HG02852 (cell line): Measurements from ENCODE around the gene PLCB4.

ENCODE experiments used
- ATAC-seq: cut with Tn5 transposase; IDR thresholded peaks from one replicate; pipeline ENCODE4 v1.9.1; 2021; ENCODE audit warnings: mild to moderate bottlenecking, moderate library complexity; ENCODE audit not compliant: unreplicated experiment

Gene PLCB4

DNA sequence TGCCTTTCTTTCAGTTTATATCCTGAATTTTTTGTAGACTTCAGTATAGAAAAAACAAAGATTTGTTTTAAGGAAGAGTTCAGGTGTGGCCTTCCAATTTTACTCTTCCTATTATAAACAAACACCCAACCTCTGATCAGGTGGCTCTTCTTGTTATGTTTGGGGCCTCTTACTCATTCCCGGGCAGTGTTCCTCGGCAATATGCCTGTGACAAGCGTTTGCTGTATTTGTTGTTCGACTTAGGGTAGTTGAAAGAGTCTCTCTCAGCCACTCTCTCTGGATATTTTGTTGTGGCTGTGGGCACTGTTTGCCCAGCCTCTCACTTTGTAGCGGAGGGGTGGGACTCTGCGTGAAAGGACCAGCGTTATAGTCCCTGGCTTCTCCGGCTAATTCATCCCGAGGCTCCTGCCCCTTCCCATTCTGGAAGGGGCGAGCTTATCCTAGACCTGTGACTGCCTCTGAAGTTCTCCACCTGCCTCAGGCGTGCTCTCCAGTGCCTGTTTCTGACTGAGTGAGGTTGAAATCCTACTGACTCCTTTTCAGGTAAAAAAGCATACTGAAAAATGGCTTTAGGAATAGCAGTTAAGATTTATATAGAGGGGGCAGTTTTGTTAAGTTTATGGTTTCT lies 97.4 kb downstream of the PLCB4 start:
- no peak for ATAC-seq

GRCh38 chr20:9169409-9169808 lies 100.5 kb downstream of the PLCB4 start:
- ATAC-seq: no peak

DNA sequence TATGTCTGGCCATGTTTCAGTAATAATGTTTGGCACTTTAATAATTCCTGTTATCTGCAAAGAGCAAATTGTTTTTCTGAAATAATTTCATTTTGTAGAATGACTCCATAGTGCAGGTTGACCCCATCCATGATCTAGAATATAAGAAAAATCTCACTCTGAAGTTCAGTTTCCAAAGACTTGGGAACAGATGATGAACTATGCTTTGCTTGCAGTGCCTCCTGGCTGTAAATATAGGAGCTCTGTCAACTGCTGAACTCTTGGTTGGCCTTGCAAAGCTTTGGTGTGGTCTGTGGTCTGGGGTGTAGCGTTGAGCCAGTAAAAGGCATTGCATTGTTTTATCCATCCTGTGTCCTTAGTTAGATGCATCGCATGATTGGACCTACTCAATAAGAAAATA lies 104.0 kb downstream of the PLCB4 start:
- no peak for ATAC-seq

DNA sequence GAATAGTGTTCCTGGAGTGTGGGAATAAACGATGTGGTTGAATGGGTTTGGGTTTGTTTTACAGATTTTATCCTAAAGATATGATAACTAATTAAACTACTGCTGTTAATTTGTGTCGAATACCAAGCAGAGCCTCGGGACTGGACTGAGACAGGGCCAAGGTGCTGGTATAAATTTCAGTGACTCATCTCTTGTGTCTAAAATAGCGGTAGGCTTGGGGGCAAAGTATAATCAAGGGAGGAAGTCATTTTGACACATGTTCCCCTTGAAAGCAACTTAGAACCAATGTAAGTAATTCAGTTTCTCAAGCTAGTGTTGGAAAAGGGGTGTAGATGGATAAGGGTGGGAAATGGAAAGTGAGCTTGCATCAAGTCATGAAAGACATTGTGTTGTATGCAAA lies 108.4 kb downstream of the PLCB4 start:
- ATAC-seq: no peak

DNA sequence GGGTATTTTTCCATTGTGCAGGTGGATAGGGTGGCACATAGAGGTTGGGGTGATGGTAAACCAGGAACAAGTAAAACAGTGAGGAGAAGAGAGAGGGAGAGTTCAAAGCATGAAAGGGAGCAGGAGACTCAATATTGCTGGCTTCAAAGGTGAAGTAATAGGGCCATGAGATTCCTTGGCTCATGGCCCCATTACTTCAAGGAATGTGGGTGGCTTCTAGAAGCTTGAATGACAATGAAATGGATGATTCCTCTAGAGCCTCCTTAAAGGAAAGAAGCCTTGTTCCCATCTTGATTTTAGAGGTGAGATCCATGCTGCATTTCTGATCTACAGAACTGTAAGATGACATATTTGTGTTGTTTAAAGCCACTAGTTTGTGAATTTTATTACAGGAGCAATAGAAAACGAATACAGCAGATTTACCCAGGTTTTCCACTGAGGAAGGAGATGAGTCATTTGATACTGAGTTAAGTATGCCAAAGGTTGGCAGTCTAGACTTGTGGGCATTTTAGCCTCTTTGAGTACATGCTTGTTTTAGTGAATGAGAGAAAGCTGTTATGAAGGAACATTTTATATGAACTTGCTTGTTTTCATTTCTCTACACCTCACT lies 110.4 kb downstream of the PLCB4 start:
- no peak for ATAC-seq

DNA sequence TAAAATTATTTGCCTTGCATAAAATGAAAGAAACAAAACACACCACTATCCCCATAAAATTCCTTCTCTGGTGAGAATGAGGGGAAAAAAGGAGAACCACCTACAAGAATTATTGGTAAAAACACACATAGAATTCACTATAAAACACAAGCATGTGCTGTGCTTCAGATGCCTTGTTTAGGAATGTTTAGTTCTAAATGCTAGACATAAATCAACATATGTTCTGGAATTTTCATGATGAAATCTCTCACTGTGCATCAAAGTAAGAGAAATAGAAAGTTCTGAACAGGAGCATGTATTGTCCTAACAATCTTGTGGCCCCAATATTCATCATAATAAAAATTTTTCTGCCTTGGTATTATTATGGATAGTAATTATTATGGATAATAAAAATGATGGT lies 111.0 kb downstream of the PLCB4 start:
- no peak for ATAC-seq

DNA sequence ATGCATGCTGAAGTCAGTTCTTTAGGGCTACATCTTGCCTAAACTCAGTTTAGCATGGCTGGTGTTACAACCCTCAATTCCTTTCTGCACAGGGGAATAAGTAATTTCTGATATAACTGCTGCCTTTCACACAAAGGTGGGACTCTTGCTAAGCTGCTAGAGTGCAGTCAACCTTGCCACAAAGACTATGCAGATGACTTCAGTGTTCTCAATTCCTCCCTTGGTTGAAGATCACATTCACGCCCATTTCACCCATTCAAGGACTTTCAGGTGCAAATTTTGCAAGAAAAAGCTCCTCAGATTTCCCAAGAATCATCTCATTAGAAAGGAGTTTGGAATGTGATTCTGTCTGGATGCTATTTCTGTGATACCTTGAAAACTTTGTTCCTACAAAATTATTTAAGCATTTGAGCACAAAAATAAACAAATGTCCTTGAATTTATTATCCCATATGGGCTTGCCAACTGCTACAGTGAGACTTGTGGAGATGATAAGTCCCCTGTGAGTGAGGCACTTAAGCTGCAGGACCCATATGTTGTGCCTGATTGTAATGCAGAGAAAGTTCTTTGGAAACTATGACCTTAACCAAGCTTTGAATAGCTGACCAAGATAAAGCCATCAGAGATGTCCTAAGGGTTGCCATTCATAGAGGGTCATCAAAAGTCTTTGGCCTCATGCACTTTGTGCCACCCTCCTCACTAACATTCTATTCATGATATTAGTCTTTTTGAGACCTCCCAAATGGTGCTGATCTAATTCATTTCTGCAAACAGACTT lies 111.8 kb downstream of the PLCB4 start:
- no peak for ATAC-seq

- no peak for ATAC-seq
Measured at GRCh38 chr20:9185511-9185910, 116.6 kb downstream of the PLCB4 start.

GRCh38 chr20:9186396-9186795 lies 117.5 kb downstream of the PLCB4 start:
- ATAC-seq: no peak

GRCh38 chr20:9195031-9195430 lies 126.1 kb downstream of the PLCB4 start:
- ATAC-seq: no peak

- no peak for ATAC-seq
Measured at GRCh38 chr20:9196110-9196509, 127.2 kb downstream of the PLCB4 start.

GRCh38 chr20:9198460-9198859 lies 129.6 kb downstream of the PLCB4 start:
- no peak for ATAC-seq

DNA sequence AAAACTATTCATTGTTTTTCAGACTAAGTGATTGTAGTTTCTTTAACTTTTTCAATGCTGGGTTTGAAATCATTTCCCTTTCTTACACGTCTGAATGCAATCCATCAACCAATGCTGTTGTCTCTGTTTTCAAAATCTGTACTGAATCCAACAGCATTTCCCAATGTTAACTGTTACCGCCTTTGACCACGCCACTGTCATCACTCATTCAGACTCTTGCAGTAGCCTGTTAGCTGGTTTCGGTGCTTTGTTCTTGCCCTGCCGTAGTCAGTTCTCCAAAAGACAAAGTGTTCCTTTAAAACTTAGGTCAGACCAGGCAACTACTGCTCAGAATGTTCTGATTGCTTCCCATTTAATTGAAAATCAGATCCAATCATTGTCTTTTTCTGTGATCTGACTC lies 131.3 kb downstream of the PLCB4 start:
- no peak for ATAC-seq

- ATAC-seq: no peak
Measured at GRCh38 chr20:9200620-9201019, 131.7 kb downstream of the PLCB4 start.

- no peak for ATAC-seq
Measured at GRCh38 chr20:9202420-9203080, 133.7 kb downstream of the PLCB4 start.

DNA sequence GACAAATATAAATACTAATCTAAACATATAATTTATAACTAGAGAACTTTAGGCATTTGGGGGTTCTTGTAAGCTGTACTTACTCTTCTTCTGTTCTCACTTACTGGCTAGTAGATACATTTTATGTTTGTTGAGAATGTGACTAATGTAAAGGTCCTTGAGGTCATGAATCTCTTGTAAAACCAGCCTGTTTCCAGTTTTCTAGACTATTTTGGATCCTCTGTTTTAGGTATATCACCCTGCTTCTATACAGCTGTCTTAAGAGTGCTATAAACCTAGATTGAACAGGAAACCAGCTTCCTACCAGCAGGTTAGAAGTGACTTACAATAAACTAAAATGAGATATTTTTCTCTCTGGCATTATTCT lies 134.2 kb downstream of the PLCB4 start:
- no peak for ATAC-seq

DNA sequence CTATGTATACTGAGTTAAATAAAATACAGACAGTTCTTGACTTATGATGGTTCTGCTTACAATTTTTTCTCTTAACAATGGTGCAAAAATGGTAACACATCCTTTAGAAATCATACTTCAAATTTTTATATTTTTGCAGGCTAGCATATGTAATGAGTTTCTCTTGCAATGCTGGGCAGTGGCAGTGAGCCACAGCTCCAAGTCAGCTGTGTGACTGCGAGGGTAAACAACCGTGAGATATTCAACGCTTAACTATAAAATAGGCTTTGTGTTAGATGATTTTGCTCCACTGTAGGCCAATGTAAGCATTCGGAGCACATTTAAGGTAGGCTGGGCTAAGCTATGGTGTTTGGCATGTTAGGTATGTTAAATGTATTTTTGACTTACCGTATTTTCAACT lies 136.1 kb downstream of the PLCB4 start:
- no peak for ATAC-seq

DNA sequence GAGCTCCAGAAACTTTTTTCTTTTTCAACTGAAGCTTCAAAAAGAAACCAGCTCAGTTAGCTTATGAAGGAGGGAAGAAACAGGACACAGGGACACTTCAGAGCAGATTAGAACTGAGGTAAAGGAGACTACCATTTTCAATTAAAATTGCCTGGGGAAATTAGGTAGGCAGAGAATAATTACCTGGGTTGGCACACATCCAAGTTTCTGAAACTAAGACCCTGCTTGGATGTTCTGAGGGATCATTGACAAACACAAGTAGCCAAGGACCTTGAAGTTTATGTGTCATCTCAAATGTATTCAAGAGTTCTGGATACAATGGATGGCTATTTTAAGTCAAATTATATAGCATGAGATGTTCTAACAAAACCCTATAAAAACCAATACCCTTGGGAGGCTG lies 137.6 kb downstream of the PLCB4 start:
- no peak for ATAC-seq

DNA sequence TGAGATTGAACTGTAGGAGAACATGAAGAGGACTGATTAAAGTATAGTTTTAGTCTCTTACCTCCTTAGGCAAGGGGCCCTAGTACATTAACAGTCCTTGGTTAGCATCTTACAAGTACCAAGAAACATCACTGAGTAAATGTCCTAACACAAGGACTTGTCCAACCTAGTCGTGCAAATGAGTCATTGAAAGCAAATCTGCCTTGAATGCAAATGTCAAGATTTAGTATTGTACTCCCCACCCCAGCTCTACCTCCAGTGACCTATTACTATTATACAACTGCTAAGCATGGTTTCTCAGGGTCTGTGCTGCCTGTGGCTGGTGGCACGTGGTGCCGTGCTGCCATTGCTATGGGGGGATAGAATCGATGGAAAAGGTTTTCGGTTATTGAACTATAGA lies 138.4 kb downstream of the PLCB4 start:
- ATAC-seq: no peak

DNA sequence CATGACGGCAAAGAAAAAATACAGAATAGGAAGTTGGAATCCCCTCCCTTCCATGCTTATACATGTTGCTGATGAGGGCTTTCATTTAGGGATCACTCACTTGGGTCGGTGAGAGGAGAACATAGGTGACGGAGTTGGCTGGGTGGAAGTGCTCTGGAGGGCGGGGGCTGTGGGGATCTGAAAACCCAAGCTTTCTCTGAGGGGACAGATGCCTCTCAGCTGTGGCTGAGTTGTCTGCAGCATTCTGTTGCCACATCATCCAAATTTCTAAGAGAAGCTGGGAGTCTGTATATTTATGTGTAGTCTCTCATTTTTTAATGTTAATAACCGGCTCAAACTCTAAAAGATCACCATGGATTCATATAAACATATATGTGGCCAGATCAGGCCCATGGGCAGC lies 141.5 kb downstream of the PLCB4 start:
- no peak for ATAC-seq

- ATAC-seq: no peak
Measured at GRCh38 chr20:9211016-9211760, 142.3 kb downstream of the PLCB4 start.
